Colon (tissue), 2 donors: ENCODE measurements around the gene TPO.
"Not testable (repeated sequence)": the region's sequence is repeated elsewhere in the genome, so short reads cannot be mapped to it uniquely, and the experiment has no call there.

Experiments
- FAIRE-seq: peaks from 2 replicates; lab custom pipeline; 2012; peaks lifted over from hg19 to GRCh38; lab: Jason Lieb, UNC
- donor health status: control.
- donor health status: control.

The TPO gene

GRCh38 chr2:1405967-1406366, 7.3 kb upstream of the TPO start:
- no peak for FAIRE-seq

- no peak for FAIRE-seq
These were observed 6.8 kb upstream of the TPO start for GRCh38 chr2:1406434-1406833.

- no peak for FAIRE-seq
These were observed 5.2 kb upstream of the TPO start for GRCh38 chr2:1407950-1408675.

GRCh38 chr2:1414121-1414520, 858 bp downstream of the TPO start:
- FAIRE-seq: no peak

- not testable (repeated sequence) for FAIRE-seq
These were observed 1.6 kb downstream of the TPO start for GRCh38 chr2:1414901-1415300.

- no peak for FAIRE-seq
These were observed 2.2 kb downstream of the TPO start for GRCh38 chr2:1415501-1415900.

GRCh38 chr2:1418566-1418965, 5.3 kb downstream of the TPO start:
- FAIRE-seq: no peak

GRCh38 chr2:1420746-1421480, 7.7 kb downstream of the TPO start:
- FAIRE-seq: no peak

- no peak for FAIRE-seq
These were observed 8.5 kb downstream of the TPO start for GRCh38 chr2:1421731-1422130.

- FAIRE-seq: no peak
These were observed 8.9 kb downstream of the TPO start for GRCh38 chr2:1422131-1422530.

- no peak for FAIRE-seq
These were observed 9.5 kb downstream of the TPO start for GRCh38 chr2:1422716-1423285.

GRCh38 chr2:1427086-1427485, 13.8 kb downstream of the TPO start:
- no peak for FAIRE-seq

GRCh38 chr2:1429895-1430294, 16.6 kb downstream of the TPO start:
- FAIRE-seq: no peak

GRCh38 chr2:1430491-1430890, 17.2 kb downstream of the TPO start:
- FAIRE-seq: no peak

- FAIRE-seq: no peak
These were observed 18.7 kb downstream of the TPO start for GRCh38 chr2:1431886-1432400.

GRCh38 chr2:1432726-1433125, 19.5 kb downstream of the TPO start:
- FAIRE-seq: no peak

GRCh38 chr2:1436369-1436768, 23.1 kb downstream of the TPO start:
- FAIRE-seq: no peak

GRCh38 chr2:1437101-1437500, 23.8 kb downstream of the TPO start:
- FAIRE-seq: no peak

GRCh38 chr2:1437537-1437936, 24.3 kb downstream of the TPO start:
- FAIRE-seq: no peak

GRCh38 chr2:1438972-1439371, 25.7 kb downstream of the TPO start:
- no peak for FAIRE-seq

- FAIRE-seq: no peak
These were observed 27.3 kb downstream of the TPO start for GRCh38 chr2:1440581-1440980.

GRCh38 chr2:1446301-1446700, 33.0 kb downstream of the TPO start:
- no peak for FAIRE-seq

GRCh38 chr2:1448009-1448408, 34.7 kb downstream of the TPO start:
- no peak for FAIRE-seq
